Measurements from ENCODE around the gene PLEKHO2.

DNA sequence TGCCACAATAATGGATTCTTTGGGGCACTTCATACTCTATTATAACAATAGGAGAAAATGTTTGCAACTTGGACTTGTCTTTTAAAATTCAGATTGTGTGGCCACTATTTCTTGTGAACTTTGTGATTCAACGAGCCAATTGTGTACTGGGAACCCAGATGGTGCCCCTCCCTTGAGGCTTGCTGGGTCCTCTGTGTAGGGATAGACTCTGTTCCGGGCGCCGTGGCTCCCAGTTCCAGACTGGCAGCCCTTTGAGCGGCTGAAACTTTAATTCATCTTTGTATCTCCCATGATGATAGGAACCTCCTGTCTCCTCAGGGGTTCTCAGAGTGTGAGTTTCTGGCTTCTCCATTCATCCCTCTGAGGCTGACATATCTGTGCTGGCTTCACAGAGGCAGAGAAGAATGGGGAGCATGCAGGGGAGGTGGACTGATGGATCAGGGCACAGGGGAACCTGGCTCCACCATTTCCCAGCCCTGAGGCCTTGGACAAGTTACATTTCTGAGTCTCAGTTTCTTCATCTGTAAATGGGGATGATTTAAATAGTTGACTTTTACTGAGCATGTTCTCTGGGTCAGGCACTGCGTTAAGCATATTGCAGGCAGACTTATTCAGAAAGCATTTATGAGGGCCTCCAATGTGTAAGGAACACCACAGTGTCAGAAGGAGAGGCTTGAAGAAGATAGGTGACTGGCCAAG is 54.8 kb downstream of the PLEKHO2 start:
- TF ChIP-seq POLR2AphosphoS5 (IDR thresholded peaks at IDR 0.05), result no peak
- no peak for TF ChIP-seq POLR2A (IDR thresholded peaks at IDR 0.05)
- TF ChIP-seq, protein P1, sequence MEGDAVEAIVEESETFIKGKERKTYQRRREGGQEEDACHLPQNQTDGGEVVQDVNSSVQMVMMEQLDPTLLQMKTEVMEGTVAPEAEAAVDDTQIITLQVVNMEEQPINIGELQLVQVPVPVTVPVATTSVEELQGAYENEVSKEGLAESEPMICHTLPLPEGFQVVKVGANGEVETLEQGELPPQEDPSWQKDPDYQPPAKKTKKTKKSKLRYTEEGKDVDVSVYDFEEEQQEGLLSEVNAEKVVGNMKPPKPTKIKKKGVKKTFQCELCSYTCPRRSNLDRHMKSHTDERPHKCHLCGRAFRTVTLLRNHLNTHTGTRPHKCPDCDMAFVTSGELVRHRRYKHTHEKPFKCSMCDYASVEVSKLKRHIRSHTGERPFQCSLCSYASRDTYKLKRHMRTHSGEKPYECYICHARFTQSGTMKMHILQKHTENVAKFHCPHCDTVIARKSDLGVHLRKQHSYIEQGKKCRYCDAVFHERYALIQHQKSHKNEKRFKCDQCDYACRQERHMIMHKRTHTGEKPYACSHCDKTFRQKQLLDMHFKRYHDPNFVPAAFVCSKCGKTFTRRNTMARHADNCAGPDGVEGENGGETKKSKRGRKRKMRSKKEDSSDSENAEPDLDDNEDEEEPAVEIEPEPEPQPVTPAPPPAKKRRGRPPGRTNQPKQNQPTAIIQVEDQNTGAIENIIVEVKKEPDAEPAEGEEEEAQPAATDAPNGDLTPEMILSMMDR (IDR thresholded peaks at IDR 0.05), result no peak
